Loucy (cell line): ENCODE results near the gene SCART1.

ENCODE experiments used
- EZH2phosphoT487 ChIP-seq: fragments of 200-600 bp; IDR thresholded peaks from 2 replicates; pipeline ENCODE4 v1.6.1; 2018; ENCODE audit warnings: antibody characterized with exemption, mild to moderate bottlenecking, moderate library complexity, borderline replicate concordance
- TF ChIP-seq, protein P1 (sequence below): fragments of 200-600 bp; sonication (generic); conservative IDR thresholded peaks from 2 replicates; pipeline ENCODE4 v1.5.1; 2014; ENCODE audit warnings: mild to moderate bottlenecking, antibody characterized with exemption, low read length

DNA sequence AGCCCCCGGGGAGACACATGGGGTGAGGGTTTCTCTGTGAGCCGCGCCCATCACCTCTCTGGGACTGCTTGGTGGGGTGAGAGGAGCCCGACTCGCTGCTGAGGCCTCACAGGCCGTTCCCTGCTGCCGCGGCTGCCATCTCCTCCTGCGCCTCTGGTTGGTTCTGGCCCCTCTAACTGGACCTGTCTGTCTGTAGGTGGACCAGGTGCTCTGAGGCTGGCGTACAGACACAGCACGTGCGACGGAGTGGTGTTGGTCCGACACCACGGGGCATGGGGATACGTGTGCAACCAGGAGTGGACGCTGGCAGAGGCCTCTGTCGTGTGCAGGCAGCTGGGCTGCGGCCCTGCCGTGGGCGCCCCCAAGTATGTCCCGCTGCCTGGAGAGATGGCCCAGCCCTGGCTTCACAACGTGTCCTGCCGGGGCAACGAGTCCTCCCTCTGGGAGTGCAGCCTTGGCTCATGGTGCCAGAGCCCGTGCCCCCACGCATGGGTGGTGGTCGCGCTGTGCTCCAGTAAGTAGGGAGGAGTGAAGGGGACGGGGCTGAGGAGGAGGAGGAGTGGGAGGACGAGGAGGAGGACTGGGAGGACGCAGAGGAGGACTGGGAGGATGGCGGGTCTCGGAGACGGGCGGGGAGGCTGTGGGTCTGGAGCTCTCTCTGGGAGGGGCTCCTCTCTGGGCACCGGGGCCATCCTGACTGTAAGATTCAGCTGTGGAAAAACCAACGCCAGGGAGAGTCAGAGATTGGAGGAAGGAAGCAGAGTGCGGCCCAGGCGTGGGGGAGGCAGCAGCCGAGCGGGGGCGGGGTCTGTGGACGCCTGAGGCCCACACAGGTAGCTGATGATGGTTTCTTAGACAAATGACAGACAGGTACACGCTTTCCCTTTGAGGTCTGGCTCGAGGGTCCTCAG, 2.6 kb downstream of the SCART1 start:
- TF ChIP-seq, protein P1, sequence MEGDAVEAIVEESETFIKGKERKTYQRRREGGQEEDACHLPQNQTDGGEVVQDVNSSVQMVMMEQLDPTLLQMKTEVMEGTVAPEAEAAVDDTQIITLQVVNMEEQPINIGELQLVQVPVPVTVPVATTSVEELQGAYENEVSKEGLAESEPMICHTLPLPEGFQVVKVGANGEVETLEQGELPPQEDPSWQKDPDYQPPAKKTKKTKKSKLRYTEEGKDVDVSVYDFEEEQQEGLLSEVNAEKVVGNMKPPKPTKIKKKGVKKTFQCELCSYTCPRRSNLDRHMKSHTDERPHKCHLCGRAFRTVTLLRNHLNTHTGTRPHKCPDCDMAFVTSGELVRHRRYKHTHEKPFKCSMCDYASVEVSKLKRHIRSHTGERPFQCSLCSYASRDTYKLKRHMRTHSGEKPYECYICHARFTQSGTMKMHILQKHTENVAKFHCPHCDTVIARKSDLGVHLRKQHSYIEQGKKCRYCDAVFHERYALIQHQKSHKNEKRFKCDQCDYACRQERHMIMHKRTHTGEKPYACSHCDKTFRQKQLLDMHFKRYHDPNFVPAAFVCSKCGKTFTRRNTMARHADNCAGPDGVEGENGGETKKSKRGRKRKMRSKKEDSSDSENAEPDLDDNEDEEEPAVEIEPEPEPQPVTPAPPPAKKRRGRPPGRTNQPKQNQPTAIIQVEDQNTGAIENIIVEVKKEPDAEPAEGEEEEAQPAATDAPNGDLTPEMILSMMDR: no peak
- no peak for TF ChIP-seq EZH2phosphoT487
